GM19324 (cell line): Measurements from ENCODE around the gene NDFIP2.
"Not testable (repeated sequence)": the region's sequence is repeated elsewhere in the genome, so short reads cannot be mapped to it uniquely, and the experiment has no call there.

Experiments used
- ATAC-seq: cut with Tn5 transposase; IDR thresholded peaks from one replicate; pipeline ENCODE4 v1.9.1; 2021; ENCODE audit warnings: mild to moderate bottlenecking, moderate library complexity; ENCODE audit not compliant: unreplicated experiment, low FRiP score

NDFIP2 gene

DNA sequence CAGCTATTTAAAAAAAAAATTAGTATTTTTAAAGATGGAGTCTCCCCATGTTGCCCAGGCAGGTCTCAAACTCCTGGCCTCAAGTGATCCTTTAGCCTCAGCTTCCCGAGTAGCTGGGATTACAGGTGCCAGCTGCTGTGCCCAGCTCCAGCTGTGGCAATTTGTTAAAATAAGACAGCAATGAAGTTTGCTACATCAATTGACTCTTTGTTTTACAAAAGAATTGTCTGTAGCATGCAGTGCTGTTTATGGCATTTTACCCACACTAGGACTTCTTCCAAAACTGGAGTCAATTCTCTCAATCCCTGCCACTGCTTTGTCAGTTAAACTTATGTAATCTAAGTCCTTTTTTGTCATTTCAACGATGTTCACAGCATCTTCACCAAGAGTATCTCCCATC, 49.3 kb downstream of the NDFIP2 start:
- no peak for ATAC-seq

DNA sequence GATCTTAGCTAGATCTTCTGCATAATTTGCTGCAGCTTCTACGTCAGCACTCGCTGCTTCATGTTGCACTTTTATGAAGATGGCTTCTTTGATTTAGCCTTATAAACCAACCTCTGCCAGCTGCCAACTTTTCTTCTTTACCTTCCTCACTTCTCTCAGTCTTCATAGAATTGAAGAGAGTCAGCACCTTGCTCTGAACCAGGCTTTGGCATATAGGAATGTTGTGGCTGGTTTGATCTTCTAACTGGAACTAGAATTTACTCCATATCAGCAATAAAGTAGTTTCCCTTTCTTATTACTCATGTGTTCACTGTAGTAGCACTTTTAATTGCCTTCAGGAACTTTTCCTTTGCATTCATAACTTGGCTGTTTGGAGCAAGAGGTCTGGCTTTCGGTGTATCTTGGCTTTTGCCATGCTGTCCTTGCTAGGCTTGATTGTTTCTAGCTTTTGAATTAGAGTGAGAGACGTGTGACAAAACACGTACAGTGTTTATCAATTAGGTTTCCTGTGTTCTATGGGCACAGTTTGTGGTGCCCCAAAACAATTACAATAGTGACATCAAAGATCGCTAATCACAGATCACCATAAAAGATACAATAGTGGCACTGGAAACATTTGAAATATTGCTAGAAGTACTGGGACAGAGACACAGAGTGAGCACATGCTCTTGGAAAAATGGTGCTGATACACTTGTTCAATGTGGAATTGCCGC, 50.7 kb downstream of the NDFIP2 start:
- no peak for ATAC-seq

DNA sequence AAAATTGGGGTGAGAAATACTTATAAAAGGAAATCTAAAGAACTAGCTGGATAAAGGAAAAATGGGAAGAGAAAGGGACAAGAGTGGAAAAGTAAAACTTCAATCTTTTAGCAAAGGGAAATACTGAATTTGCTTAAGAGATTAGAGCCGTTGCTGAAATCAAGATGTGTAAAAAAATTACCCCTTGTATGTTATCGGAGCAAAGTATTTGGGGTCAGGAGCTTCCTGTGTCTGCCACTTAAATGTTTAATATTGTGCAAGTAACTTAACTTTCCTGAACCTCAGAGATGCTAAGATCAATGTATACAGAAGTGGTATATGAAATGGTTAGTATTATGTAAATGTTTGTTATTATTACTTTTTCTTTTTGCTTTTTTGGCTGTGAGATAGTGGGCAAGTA, 51.6 kb downstream of the NDFIP2 start:
- ATAC-seq = no peak

- ATAC-seq = no peak
Observed at GRCh38 chr13:79533781-79534400, 52.9 kb downstream of the NDFIP2 start.

DNA sequence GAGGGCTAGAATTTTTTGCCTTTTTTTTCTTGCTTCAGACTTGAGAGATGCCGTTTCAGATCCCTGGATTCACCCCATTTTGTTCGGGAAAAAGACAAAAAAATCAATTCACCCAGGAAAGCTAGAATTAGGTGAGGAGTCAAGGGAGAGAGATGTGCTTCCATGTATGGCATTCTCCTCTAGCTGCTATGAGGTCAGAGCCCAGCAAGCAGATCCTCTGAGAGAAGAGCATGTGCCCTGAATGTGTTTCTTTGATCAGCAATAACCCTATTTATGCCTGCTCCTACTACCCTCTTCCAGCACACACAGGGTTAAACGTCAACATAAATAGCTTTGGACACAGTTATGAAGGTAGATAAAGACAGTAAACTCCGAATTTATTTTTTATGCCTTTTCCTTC, 53.6 kb downstream of the NDFIP2 start:
- ATAC-seq = no peak

- no peak for ATAC-seq
Observed at GRCh38 chr13:79538757-79539156, 57.8 kb downstream of the NDFIP2 start.

DNA sequence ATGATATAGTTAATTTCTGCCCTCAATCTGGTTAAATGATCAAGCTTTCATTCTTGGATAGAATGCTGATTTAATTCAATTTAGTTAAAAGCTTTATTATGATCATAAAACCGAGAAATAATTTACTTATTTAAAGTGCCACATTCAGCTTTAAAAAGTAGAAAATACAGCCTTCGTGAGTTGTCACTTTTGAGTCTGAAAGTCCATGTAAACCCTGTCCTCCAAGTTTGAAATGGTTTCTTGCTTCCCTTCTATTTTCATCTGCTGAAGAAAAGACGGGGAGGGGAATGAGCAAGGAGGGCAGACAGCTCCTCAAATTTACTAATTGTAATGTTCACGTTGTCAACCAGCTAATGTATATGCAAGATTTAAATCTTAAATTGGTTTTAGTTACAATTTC, 59.5 kb downstream of the NDFIP2 start:
- ATAC-seq = no peak

- ATAC-seq = no peak
Observed at GRCh38 chr13:79541426-79542049, 60.6 kb downstream of the NDFIP2 start.

DNA sequence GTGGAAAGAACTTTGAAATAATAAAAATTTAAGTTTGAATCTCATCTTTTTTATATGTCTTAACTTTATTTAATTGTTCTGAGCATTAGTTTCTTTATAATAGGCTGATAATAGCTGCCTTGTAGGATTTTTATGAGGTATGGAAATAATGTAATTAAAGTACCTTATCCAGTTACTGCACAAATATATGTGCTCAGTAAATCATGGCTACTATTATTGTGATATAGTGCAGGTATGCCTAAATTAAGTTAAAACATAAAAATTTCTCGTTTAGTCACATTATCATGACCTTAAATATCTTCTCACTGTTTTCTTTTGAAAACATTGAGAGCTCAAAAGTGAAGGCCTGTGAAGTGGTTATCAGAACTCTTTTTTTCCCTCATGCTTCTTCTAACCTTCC, 62.9 kb downstream of the NDFIP2 start:
- ATAC-seq = no peak

DNA sequence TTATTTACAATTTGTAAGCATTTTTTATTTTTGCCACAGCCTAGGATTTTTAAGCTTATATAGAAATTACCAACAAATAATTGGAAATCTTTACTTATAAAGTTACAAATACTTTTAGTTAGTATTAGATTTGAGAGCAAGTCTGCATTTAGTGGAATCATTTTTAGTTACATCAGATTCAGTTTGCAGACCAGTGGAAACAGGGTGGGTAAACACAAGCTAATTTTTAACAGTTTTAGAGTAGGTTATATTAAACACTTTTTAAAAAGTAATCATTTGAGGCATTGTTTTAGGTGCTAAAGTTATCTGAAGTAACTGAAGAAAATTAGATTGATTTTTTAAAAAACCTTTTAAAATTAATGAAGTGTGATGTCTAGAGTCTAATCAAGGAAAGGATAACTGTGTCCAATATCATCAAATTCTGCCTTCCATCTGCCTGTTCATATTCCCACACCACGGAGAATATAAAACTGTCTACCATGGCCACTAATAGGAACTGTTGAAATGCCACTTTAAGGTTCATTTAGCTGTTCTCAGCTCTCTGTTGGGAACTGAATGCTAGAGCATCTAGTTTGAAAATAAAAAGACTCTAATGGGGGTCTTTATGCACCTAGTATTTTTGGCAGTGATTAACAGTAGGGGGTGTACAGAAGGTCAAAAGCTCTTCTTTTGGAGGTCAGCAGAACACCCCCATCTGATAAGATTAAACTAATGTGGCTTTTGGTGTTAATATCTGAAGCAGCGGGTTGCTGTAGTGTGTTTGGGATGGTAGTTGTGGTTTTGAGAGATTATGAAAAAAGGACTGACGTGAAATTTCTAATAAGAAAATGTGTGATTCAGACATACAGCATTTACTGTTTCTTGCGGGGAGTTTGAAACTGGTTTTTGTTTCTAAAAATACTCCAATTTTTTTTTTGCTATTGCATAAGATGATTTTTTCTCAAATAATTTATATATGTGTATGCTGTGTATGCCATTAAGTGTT, 66.5 kb downstream of the NDFIP2 start:
- ATAC-seq = no peak

DNA sequence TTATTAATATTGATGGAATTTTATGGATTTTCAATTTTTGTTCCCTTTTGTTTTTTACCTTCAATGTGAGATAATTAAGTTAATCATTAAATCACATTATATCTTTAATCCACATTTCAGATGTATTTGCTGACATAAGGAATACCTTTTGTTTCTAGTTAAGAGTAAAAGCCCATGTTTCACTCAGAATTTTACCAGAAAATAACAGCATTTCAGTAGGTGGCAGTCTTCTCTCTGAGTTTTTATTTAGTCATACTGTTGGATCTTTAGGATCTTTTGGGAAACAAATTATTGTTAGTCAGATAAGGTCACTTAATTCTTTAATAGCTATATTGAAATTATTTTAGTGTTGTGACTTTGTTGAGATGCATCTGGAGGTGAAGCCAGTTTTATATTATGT, 67.9 kb downstream of the NDFIP2 start:
- no peak for ATAC-seq

DNA sequence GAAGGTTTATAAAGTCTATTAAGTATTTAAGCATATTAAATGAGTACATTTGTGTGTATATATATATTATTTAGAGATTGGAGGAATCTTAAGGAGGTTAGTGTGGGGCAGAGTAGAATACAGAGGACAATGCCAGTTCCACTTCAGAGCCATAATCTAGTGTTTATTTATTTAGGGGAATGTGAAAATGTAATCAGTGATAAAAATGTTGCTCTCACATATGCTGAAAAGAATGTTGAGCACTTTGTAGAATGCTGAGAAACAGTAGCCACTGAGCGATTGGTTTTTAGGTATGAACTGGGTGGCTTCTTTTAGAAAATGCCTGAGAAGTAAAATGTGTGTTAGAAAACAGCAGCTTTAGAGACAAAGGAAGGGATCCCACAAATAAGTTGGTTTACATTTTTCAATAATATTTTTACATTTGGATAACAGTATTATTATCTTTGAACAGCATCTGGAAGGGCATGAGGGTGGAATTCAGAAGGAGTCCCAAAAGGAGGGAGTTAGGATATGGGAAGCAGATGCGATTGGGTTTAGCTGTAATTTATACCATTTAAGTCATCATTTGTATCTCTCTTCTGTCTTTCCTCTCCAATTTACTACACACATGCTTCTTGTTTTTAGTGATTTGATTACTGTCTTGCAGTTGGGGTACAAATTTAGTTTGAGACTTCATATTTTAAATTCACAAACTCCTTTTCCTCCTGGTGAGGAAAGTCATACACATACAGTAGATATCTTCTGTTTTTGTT, 68.6 kb downstream of the NDFIP2 start:
- ATAC-seq = no peak

DNA sequence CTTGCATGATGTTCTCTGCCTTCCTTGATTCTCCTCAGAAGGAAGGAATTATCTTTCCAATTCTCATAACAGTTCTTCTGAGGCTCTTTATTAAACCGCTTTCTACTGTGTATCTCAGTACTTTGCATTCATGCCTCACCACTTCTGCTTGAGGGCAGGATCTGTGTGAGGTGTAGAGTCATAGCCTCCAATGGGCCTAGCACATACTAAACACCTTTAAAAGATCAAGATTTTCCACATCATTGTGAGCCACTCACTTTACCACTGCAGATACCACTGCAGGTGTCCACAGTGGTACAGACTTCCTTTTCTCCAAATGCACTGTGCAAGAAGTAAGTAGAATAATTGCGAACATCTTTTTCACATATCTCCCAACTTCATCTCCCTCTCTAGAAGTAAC, 76.7 kb downstream of the NDFIP2 start:
- ATAC-seq = no peak

DNA sequence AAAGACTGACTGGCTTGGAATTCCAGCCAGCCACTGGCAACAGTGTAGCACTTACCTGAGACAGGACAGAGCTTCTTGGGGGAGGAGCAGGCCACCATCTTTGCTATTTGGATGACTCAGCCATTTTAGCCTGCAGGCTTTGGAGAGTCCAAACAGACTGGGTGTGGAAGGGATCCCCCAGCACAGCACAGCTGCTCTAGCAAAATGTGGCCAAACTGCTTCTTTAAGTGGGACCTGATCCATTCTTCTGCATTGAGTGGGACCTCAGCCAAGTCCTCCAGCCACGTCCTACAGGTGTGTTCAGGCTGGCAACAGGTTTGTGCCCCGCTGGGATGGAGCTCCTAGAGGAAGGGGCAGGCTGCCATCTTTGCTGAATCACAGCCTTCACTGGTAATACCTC, 80.0 kb downstream of the NDFIP2 start:
- ATAC-seq = no peak

DNA sequence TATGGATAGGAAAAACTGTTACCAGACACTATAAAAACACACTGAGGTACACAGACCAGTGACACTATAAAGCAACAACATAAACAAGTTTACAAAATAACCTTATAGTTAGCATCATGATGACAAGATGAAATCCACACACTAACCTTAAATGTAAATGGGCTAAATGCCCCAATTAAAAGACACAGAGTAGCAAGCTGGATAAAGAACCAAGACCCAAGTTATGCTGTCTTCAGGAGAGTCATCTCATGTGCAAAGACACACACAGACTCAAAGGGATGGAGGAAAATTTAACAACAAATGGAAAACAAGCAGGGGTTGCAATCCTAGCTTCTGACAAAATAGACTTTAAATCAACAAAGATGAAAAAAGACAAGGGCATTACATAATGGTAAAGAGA, 81.6 kb downstream of the NDFIP2 start:
- no peak for ATAC-seq

DNA sequence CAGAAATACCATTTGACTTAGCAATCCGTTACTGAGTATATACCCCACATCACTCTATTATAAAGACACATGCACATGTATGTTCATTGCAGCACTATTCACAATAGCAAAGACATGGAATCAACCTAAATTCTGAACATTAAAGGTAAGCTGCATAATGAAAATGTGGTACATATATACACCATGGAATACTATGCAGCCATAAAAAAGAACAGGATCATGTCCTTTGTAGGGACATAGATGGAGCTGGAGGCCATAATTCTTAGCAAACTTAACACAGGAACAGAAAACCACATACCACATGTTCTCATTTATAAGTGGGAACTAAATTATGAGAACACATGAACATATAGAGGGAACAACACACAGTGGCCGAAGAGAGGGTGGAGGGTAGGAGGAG, 85.2 kb downstream of the NDFIP2 start:
- ATAC-seq = no peak

GRCh38 chr13:79571147-79571546, 90.2 kb downstream of the NDFIP2 start:
- no peak for ATAC-seq

GRCh38 chr13:79573892-79574291, 92.9 kb downstream of the NDFIP2 start:
- ATAC-seq = not testable (repeated sequence)

DNA sequence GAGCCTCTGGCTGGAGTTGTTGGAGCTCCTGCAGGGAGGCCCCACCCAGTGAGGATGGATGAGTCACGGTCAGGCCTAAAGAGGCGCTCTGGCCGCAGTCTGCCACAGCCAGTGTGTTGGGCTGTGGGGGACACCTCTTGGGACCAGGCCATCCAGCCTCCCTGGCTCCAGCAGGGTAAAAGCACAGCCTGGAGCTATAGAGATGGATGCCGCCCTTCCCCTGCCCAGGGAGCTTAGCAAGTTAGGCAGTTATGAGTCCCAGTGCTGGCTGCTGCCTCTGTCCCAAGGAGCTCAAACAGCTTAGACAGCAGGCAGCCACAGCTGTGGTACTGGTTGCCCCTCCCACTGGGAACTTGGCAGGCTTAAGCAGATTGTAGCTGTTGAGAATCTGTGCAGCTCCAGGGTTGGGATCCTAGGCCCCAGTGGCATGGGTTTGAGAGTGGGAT, 100.9 kb downstream of the NDFIP2 start:
- ATAC-seq = no peak

DNA sequence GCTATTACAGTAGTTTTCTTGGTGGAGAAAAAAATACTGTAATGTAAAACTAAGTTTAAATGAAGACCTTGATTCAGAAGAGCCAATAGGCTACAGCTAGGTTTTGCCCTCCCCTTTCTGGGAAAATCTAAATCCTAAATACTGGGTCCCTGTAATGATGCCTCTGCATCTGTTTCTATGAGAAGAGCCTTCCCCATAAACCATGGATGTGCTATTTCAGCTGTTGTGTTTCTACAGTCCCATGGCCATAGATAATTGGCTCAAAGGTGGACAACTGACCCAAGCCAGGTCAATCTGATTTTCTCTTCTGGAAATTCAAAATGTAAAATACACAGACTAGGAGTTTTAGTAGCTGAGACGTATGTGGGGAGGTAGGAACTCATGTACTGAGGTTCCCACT, 101.9 kb downstream of the NDFIP2 start:
- no peak for ATAC-seq
